Activated CD4-positive, CD25-positive, alpha-beta regulatory T cell treated with anti-CD3 and anti-CD28 coated beads, Interleukin-2, amount 50 U/mL, for 24 hours (primary cell): ENCODE measurements around the gene CAP2.

ENCODE experiments used
- ATAC-seq, 2 donors: fragments of 150-1000 bp; cut with Tn5 transposase; one replicate each; pipeline ENCODE4 v1.10.0; 2021; ENCODE audit warnings: mild to moderate bottlenecking in 1 of 2, moderate library complexity in 1 of 2

Gene CAP2

DNA sequence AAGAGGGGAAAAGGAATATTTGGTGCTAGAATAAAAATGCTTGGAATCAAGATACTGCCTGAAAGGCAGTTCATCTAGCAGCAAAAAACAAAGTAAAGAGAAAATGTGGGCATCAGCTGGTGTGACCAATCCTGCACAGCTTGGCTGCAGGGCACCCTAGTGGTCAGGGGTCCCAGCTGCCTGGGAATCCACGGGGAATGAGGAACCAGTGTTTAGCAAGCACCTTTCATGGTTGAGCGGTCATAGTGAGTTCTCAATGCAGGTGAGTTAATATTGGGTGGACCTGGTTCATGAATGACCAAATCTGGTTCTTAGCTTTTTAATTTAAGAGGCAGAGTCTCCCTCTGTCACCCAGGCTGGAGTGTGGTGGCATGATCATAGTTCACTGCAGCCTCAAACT, 53.3 kb downstream of the CAP2 start:
- ATAC-seq: no peak

DNA sequence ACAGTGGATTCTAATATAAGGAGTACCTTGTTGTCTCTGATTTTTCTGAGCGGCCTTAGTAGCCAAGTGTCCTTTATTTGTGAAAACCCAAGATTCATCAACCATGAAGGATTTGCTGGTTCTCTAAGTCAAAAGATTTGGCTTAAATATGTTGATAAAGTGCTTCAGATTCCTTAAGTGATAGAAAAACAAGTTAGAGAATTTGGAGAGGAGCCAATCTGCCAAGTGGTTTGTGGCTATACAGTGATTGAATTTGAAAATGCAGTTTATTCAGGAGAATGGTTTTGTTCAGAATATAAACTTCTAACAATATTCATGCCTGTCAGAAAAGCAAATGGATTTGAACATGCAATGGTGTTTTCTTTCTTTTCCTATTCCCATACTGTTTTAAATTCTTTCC, 54.8 kb downstream of the CAP2 start:
- no peak for ATAC-seq

DNA sequence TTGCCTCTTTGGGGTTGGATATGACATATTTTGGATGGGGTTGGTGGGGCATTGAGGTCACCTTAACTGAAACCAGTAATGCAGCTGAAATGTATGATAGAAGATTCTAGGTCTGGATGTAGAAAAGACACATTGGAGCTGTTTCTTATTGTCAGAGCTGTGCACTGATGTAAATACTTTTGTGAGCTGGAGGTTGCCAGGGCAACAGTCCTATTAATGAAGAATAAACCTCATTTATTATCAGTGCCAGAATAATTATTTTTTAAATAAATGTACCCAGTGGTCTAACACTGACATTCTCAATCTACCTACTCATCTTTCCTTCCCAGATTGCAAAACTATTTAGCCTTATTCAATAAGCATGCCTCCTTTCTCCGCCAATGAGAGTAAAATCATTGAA, 57.0 kb downstream of the CAP2 start:
- ATAC-seq: no peak

DNA sequence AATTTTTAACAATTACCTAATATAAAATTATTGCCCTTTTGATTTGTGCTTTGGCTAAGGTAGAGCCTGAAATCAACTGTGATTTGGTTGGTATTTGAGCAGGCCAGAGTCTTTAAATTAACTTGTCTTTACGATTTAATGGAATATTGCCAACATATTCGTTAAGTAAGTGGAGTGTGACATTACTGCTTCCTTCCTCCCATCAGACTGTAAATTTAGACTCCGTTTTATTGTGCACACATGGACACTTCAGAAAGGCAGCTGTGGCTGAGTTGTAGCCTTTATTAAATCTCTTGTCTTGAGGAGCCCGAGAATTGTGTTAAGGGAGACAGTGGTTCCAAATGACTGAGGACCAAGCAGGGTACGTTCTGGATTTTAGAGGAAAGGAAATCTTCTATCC, 57.4 kb downstream of the CAP2 start:
- ATAC-seq: no peak

DNA sequence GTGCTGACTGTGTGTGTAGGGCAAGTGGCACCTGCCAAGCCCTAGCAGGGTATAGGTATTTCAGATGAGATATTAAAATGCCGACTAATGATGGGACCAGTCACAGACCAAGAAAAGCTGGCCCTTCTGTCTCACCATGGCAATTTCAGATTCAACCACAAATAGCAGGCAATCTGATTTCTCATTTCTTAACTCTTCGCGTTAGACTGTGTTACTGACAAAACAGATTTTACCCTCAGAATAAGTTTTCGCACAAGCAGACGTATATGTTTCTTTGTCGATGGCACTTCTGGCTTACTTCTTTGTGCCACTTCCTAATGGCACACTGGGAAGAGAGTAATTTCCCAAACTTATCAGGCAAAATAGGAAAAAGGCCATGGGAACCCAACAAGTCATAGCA, 58.7 kb downstream of the CAP2 start:
- ATAC-seq: no peak

DNA sequence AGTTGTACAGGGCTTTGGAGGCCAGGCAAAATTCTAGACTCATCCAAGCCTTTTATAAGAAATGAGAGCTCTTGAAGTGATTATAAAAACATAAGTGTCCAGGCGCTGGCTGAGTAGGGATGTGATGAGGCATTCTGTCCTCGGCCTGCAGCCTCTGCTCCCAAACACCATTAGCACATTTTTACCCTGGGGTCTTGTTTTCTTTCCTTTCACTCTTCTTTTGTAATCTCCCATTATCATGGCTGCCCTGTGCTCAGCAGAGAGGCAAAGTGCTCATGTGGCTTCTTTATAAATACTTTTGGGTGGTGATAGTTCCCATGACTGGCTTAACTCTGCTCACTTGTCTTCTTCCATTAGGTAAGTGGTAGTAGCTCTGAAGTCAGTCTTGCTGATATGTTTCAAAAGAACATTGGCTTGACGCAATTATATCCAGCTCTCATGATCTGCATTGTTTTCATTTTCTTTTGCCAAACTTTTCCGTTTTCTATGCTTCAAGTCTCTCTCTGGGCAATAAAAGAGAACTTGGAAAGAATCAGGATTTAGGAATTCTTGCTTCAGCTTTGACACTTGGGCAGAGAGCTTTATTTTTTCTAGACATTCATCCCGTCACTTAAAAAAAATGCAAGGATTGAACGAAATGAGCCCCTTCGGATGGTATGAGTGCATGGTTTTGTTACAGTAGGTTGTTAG, 61.1 kb downstream of the CAP2 start:
- no peak for ATAC-seq

DNA sequence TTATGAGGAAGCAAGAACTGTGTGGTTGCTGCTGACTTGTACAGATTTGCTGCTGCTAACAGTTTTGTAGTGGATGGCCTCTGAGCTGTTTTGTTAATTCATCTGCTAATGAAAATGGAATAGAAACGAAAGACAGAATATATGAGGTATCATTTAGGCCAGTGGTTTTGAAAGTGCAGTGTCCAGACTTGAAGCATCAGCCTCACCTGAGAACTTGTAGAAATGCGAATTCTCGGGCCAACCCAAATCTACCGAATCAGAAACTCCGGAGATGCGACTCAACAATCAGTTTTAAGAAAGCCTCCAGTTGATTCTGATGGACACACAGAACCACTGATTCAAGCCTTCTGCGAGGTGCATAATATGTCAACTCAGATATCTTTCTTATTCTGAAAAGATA, 62.5 kb downstream of the CAP2 start:
- ATAC-seq: no peak

DNA sequence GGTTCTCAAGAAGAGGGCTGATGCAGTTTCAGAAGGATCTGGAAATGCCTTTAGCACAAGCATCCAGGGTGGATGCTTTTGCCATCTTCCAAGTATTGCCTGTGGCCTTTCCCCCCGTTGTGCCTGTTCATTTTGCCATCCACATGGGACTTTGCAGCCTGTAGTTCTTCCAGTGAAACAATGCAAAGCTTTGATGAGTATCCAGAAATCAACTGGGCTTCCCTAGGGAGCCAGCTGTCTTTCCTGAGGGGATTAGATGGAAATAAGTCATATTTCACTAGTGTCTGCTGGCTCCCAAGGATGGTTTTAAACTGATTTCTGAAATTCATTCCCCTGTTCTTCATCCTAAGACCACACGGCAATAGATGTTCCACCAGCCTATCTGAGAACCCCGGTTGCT, 63.3 kb downstream of the CAP2 start:
- no peak for ATAC-seq

DNA sequence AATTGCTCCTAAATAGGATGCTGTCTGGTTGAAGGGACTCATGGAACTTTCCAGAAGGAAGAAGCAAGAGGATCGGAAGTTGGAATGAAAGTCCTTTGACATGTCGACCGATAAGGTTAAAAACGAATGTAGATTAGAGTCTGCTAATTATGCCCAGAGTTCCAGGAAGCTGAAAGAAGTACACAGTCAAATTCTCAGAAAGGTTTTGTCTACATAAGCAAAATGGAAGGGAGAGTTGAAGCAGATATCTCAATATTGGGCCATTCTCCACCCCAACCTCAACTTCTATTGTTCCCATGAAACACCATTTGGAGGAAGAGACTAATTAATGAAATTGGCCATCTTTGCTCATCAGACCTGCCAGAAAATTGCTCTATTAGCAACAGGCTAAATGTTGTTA, 64.0 kb downstream of the CAP2 start:
- ATAC-seq: no peak

DNA sequence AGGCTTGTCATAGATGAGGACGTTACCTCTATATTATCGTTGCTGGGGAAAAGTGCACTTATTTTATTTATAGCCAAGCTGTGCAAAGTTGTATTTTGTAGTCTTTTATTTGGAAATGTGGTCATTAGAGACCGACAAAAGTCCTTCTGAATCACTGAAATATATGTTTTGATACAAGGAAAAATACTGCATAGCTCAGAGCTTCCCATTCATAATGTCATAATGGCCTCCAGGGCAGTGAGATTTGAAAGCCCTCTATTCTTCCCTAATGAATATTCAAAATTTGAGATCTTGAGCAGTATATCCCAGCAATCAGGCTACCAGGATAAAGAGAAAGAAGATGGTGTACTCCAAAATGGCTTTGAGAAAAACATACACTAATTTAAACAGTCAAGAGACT, 64.6 kb downstream of the CAP2 start:
- no peak for ATAC-seq

DNA sequence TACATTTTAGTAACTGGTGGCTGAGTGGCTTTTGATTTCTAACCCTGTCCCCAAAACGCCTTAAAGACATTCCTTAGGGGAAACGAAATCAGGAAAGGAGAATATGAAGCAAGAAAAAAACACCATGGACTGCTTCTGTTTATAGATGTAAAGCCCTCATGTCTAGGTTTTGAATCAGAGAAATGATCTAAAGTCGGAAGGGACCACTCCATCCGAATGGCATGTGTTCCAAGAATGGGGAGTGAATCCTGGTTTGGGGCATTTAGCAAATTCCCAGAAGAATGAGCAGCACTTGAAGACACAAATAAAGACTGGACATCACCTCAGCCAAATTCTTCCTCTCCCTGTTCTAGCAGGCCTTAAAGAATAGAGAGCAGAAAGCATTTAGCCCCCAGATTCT, 65.6 kb downstream of the CAP2 start:
- no peak for ATAC-seq

DNA sequence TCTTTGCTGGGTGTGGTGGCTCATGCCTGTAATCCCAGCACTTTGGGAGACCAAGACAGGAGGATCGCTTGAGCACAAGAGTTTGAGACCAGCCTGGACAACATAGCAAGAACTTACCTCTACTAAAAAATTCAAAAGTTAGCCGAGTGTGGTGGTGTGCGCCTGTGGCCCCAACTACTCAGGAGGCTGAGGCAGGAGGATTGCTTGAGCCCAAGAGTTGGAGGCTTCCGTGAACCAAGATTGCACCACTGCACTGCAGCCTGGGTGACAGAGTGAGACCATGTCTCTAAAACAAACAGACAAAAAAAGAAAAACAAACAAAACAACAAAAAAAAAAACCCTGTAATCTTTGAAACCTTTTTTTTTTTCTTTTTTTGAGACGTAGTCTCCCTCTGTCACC, 67.5 kb downstream of the CAP2 start:
- no peak for ATAC-seq

DNA sequence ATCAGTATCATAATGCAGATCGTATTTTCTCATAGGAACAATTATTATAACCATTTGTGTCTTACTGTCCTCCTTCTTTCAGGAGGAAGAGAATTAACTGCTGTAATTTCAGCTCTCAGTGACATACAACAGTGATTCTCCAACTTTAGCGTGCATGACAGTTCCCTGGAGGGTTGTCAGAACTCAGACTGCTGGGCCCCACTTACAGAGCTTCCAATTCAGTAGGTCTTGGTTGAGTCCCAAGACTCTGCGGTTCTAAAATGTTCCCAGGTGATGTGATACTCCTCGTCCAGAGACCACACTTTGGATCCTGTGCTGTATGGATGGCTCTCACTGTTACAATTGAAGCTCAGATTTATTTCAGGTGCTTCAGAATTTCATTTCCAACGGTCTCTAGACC, 72.8 kb downstream of the CAP2 start:
- no peak for ATAC-seq

DNA sequence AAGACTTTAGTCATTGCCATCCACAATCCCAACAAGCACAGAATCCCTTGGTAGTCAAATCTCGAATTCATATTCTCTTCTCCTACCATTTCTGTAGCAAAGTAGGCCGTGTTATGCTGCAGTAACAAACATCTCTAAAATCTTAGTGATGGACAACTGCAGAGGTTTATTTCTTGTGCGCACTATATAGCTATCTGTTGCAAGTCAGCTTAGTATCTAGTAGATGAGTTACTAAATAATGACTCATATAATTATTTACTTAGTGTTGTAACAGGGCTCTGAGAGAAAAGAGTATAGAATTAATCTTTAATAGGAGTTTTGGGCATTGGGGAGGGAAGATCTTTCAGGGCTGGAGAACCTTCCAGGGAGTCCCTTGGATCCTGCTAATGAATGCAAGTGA, 73.3 kb downstream of the CAP2 start:
- no peak for ATAC-seq

DNA sequence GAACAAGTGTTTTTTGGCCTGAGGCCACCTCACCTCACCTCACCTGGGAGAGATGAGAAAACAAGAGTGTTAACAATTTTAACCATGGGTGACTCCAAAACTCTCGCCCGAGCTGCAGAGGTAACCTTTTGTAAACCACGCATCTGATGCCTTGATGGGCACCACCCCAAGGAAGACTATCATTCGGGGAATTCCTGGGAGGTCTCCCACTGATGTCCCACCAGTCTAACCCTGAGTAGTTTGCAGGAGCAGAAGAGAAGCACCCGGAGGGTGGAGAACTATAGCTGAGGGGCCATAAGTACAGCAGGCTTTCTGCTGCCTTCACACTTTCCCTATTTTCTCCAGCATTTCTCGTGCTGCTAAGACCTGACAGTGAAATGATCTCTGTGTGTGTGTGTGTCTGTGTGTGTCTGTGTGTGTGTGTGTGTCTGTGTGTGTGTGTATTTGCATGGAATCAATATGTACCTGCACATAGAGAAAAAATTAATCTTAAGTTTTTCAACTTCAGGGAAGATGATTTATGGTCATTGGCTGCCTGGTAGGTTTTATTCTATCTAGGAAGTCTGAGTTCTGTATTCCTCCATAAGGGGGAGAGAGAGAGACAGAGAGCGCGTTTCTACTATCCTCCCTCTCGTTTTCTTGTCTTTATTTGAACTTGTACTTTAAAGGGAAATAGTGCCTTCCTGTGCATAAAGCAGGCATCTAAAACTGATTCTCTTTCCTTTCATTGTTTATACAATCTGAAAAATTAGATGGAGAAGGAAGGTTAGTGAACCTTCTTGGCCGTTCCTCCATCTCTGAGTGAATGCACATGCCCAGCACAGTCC, 75.8 kb downstream of the CAP2 start:
- no peak for ATAC-seq

DNA sequence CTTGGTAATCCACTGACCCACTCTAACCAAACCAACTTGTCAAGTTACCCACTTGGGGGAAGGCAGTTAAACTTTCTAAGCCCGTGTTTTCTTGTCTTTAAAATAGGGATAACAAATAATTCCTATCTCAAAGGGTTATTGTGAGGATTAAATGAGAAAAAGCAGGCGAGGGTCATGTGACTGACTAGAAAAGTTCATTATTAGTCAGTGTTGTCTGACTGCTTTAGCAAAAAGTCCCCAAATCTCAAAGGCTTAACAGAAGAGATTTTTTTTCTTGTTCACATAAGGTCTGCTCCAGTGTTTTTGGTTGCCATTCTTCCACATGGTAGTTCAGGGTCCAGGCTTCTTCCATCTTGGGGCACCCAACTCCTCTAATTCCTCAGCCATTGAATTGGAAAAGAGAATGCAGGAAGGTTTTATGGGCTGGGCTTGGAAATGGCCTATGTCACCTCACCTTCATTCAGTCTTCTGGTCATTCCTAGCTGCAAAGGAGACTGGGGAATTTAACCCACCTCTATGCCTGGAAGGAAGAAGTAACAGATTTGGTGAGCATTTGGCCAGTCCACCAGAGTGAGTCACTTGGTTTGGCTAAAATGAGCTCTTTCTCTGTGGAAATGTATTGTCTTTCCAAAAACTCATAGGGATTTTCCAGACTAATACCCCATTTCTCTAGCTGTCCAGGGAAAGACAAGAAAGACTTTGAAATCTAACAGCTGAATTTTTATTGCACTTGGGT, 77.0 kb downstream of the CAP2 start:
- ATAC-seq: no peak

DNA sequence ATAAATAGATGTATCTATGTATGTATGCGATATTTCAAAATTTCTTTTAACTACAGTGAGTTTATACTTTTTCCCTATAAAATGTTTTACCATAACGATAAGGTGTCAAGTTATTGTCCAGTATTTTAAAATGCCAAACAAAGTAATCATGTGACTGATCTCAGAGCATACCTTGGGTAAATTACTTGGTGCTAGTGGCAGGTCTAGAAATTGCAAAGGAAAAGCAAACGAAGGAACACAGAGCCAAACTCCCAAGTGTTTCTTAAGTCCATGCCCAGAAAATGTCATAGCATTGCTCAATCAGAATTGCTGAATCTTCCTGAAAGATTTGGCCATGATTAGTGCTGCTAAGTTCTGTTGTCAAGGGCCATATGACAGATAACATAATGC, 77.5 kb downstream of the CAP2 start:
- no peak for ATAC-seq

DNA sequence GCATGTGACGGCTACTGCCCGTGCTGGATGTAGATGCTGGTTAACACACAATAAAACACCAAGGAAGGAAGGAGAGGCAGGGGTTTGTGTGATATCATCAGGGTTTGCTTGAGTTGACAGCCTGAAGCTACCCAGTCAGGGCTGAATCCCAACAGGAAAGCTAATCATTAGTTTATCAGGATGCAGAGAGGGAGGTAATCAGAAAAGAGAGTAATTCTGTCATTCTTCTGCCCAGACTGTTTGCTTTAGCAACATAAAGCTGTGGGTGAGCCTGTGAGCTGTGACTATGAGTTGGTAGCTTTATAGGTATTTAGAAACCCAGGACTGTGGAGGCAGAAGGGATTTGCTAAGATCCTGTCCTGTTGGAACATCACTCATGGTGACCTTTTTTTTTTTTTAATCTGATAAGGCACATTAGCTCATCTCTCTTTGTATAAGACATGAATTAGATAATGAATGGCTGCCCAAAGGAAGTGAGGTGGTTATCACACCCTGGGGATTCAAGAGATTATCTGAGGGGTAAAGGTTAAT, 79.3 kb downstream of the CAP2 start:
- no peak for ATAC-seq

DNA sequence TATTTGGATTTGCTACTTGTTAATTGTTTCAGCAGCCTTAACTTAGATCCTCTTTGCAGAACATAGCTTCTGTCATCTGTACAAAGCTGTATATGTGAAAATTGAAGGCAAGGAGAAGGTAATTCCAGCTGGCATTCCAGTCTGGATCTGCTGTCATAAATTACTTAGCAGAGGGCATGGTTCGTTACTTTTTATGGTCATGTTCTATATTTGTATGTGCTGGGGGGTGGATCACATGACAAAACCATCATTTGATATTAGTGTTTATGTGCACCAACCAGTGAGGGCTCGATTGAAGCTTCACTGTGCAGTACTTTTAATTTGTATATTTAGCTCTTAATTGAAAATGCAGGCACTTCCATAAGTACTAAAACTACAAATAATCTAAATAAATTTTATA, 80.2 kb downstream of the CAP2 start:
- ATAC-seq: no peak

DNA sequence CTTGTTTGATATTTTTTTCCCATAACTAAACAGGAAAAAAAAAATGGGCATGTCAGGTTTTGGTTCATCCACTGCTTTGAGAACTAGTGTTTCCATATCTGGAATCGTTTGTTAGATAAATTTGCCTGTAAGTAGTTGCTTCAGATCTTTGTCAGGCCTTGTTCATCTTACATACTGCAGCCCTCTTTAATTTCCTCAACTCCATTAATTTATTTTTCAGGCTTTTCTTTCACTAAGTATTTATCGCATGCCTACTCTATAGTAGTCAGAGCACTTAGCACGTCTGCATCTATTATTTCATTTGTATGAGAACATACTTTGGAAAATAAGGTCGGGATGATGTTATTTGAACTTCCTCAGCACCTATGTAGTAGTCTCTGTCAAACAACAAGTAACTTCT, 80.9 kb downstream of the CAP2 start:
- ATAC-seq: no peak

DNA sequence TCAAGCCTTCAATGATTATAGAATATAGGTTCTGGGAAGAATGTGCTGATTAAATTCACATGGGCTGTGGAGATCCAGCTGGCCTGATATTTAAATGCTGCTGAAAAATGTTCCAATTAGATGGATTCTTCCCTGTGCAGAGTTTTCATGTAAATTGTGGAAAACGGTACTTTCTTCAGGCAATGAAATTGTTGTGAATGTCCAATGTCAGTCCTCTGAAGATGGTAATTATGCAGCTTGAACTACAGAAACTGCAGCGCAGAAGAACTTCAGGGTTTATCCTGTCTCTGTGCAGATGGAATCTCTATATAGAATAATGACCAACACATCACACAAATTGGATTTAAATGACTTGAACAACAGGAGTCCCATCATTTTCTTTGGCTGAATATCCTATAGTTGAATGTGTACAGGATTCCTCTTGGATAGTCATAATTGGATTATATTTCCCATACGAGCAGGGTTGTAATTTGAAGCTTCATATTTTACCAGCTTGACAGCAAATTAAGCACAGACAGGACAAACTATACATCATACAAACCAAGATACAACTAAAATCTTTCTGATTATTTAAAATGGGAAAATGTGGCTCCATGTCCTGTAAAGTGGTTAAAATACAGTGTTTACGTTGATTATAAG, 82.3 kb downstream of the CAP2 start:
- no peak for ATAC-seq

DNA sequence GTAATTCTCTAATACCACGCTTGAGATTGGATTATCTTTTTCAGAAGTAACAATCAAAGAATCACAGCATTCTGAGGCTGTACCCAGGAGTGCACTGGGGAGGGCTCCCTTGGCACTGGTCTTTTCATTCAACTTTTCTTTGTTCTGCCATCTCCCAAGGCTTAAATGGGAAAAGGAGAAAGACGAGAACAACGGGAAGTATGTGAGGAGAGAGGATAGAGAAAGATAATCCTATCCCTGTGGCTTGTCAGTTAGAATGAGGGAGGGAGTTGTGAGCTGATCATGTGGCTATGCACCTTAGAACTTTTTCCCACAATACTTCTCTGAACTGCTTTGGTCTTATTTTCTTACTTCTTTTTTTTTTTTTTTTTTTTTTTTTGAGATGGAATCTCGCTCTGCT, 83.1 kb downstream of the CAP2 start:
- ATAC-seq: no peak

DNA sequence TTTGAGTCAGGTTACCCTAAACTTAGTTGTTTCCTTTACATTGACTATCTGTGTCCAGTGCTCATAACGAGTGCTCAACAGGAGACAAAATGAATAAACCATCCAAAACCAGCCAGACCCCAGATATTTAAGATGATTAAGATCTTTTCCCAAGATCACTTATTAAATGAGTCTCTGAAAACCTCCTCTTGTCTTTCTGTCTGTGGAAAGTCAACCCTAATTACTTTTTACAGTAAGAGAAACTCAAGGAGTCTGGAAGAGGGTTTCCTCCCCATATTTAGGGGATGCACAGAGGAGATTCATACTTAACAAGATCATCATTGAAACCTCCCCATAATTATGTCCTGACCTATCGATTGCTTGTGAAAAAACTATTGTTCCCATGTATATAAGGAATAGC, 84.0 kb downstream of the CAP2 start:
- ATAC-seq: no peak
